Endothelial cell of umbilical vein (primary cell): Measurements from ENCODE around the gene OLFM2. TPM values are rescaled to one million over a fixed set of nuclear protein-coding genes. Genes with fewer than 3 reads are reported as not detected.

Experiments used
- BruUV-seq: library from RNA; stranded (reverse); fragments of 400-500 nt; replicated peaks from 2 replicates; lab custom pipeline; 2021; lab: Mats Ljungman, UMichigan
- CTCF ChIA-PET: fragments of 300-600, 350-600 bp; sonication (Branson Sonifier 250); formaldehyde crosslinking; loops from one replicate; lab custom pipeline; 2021; ENCODE audit warnings: antibody characterized with exemption, inconsistent platforms; lab: Charles Lee
- POLR2A ChIA-PET: fragments of 300-600, 350-600 bp; sonication (Branson Sonifier 250); formaldehyde crosslinking; loops from one replicate; lab custom pipeline; 2021; ENCODE audit warnings: antibody characterized with exemption, inconsistent platforms; lab: Charles Lee
- DNase-seq: peaks from one replicate; pipeline ENCODE4 v3.0.0-alpha.2; 2011; ENCODE audit warnings: low read depth, low spot score
- FAIRE-seq: peaks from 2 replicates; lab custom pipeline; 2011; peaks lifted over from hg19 to GRCh38; lab: Jason Lieb, UNC
- H2AFZ ChIP-seq: 2 replicates; pipeline ENCODE4 v1.6.0; 2012; ENCODE audit warnings: low read depth, low read length, control low read depth, inconsistent platforms
- H3K27ac ChIP-seq: 2 replicates; pipeline ENCODE4 v1.5.1; 2011; ENCODE audit warnings: low read depth, mild to moderate bottlenecking, control low read depth, low read length, moderate library complexity; ENCODE audit not compliant: insufficient read depth
- H3K27me3 ChIP-seq, 2 experiments: 2 replicates each; pipeline versions ENCODE4 v1.6.0 to v1.6.1; 2011; ENCODE audit warnings: low read length in 2 of 2, mixed read lengths in 1 of 2; ENCODE audit not compliant: control insufficient read depth in 2 of 2, insufficient read depth in 2 of 2
- H3K36me3 ChIP-seq, 2 experiments: 2 replicates in 1 of 2; 3 replicates in 1 of 2; pipeline ENCODE4 v1.5.1; 2011; ENCODE audit warnings: low read length in 2 of 2, mild to moderate bottlenecking in 1 of 2, moderate library complexity in 1 of 2; ENCODE audit not compliant: control insufficient read depth in 2 of 2, insufficient read depth in 2 of 2; ENCODE audit errors: extremely low read depth in 1 of 2
- H3K4me1 ChIP-seq: 3 replicates; pipeline ENCODE4 v1.5.1; 2011; ENCODE audit warnings: mild to moderate bottlenecking, low read length; ENCODE audit not compliant: control insufficient read depth, insufficient read depth; ENCODE audit errors: extremely low read depth
- H3K4me2 ChIP-seq: 2 replicates; pipeline ENCODE4 v1.6.1; 2011; ENCODE audit warnings: low read length, control low read depth, mixed read lengths; ENCODE audit not compliant: insufficient read depth
- H3K4me3 ChIP-seq, 3 experiments: fragments of 200-600 bp in 1 of 3; sonication (generic), shearing (Covaris generic) in 1 of 3; replicated peaks in 1 of 3; 2 replicates each; pipeline ENCODE4 v1.5.1; 2011 to 2016; ENCODE audit warnings: control low read depth in 3 of 3, low read length in 3 of 3, mild to moderate bottlenecking in 2 of 3, inconsistent platforms in 1 of 3, low read depth in 1 of 3, moderate library complexity in 1 of 3; ENCODE audit not compliant: insufficient read depth in 1 of 3
- H3K79me2 ChIP-seq: 2 replicates; pipeline ENCODE4 v1.6.0; 2012; ENCODE audit warnings: low read length, inconsistent platforms; ENCODE audit not compliant: control insufficient read depth, insufficient read depth
- H3K9ac ChIP-seq: replicated peaks from 2 replicates; pipeline ENCODE3; 2011; ENCODE audit warnings: low read length, control low read depth; ENCODE audit not compliant: insufficient read depth; ENCODE audit errors: extremely low read depth
- H3K9me1 ChIP-seq: replicated peaks from 3 replicates; pipeline ENCODE4 v1.6.0; 2011; ENCODE audit warnings: mild to moderate bottlenecking, low read length; ENCODE audit not compliant: control insufficient read depth, insufficient read depth; ENCODE audit errors: extremely low read depth
- H3K9me3 ChIP-seq: replicated peaks from 2 replicates; pipeline ENCODE4 v1.5.1; 2012; ENCODE audit warnings: low read length, inconsistent platforms; ENCODE audit not compliant: control insufficient read depth, insufficient read depth
- H4K20me1 ChIP-seq: replicated peaks from 2 replicates; pipeline ENCODE3; 2011; ENCODE audit warnings: mild to moderate bottlenecking, low read length; ENCODE audit not compliant: control insufficient read depth, insufficient read depth; ENCODE audit errors: extremely low read depth
- CTCF ChIP-seq, 2 donors: IDR thresholded peaks; 1 replicate in 1 of 2; 2 replicates in 1 of 2; pipeline ENCODE4 v1.5.1; 2011; ENCODE audit warnings: low read length in 2 of 2, mild to moderate bottlenecking in 2 of 2, moderate library complexity in 2 of 2, control low read depth in 1 of 2, inconsistent platforms in 1 of 2, low read depth in 1 of 2; ENCODE audit not compliant: insufficient read depth in 1 of 2; ENCODE audit errors: extremely low read depth in 1 of 2
- EZH2 ChIP-seq: IDR thresholded peaks from 2 replicates; pipeline ENCODE4 v1.6.1; 2012; ENCODE audit warnings: borderline replicate concordance, low read depth, mild to moderate bottlenecking, moderate library complexity, low read length, inconsistent platforms; ENCODE audit not compliant: severe bottlenecking
- FOS ChIP-seq: IDR thresholded peaks from 2 replicates; pipeline ENCODE4 v1.6.1; 2011; ENCODE audit warnings: mild to moderate bottlenecking, low read length, moderate library complexity, borderline replicate concordance; ENCODE audit not compliant: insufficient read depth
- GATA2 ChIP-seq: IDR thresholded peaks from 2 replicates; pipeline ENCODE4 v1.7.0; 2011; ENCODE audit warnings: low read depth, mild to moderate bottlenecking, moderate library complexity, mixed read lengths, low read length; ENCODE audit not compliant: insufficient read length, insufficient read depth
- JUN ChIP-seq: IDR thresholded peaks from 2 replicates; pipeline ENCODE4 v1.6.1; 2011; ENCODE audit warnings: borderline replicate concordance, low read depth; ENCODE audit not compliant: insufficient read length, insufficient read depth
- MAX ChIP-seq: IDR thresholded peaks from 2 replicates; pipeline ENCODE4 v1.6.1; 2011; ENCODE audit not compliant: insufficient read depth, insufficient read length
- MYC ChIP-seq: IDR thresholded peaks from one replicate; pipeline ENCODE4 v1.6.1; 2011; ENCODE audit warnings: mild to moderate bottlenecking, low read depth, low read length
- POLR2A ChIP-seq: IDR thresholded peaks from 2 replicates; pipeline ENCODE4 v1.6.1; 2012; ENCODE audit warnings: low read depth, mild to moderate bottlenecking, control low read depth, low read length
- POLR2AphosphoS5 ChIP-seq: IDR thresholded peaks from 2 replicates; pipeline ENCODE4 v1.6.1; 2012; ENCODE audit warnings: low read depth, mild to moderate bottlenecking, control low read depth, low read length, moderate library complexity; ENCODE audit not compliant: insufficient read depth
- dilution Hi-C: fragments of 300-500 bp; cut with MboI; formaldehyde crosslinking; loops from one replicate; pipeline ENCODE4 v1.15.0; 2019; ENCODE audit warnings: low sequenced_read_pairs; ENCODE audit not compliant: extremely low pct_ligation_motif_present
- intact Hi-C: fragments of 100-400 bp; cut with micrococcal nuclease; formaldehyde crosslinking; loops from one replicate; pipeline ENCODE4 v1.10.0; 2022
- polyA plus RNA-seq, 4 experiments: library from polyadenylated mRNA; depleted of rRNA in 3 of 4; stranded (reverse) in 3 of 4; unstranded in 1 of 4; fragments of >200 nt; gene quantifications; 2 replicates each; pipeline versions ENCODE4 v1.2.1 to v1.2.3, GENCODE V29; 2011 to 2012; ENCODE audit warnings: missing spikeins in 1 of 4
- total RNA-seq: library from RNA; stranded (reverse); gene quantifications from 2 replicates; pipeline ENCODE4 v1.2.3, GENCODE V29; 2021

Gene OLFM2
- total and polyA plus RNA-seq, 2 donors (not counting 3 experiments of a cell fraction or from before 2014, with no cell fraction given), result 0.91 to 1.9 TPM

GRCh38 chr19:9972103-9972502 is 35.8 kb upstream of the OLFM2 start:
- no peaks in the 10 kb centered on the region for H3K4me1 ChIP-seq
- CTCF ChIA-PET, result no interaction called here
- no peak overlapping the region for H3K9ac ChIP-seq
- peaks cover 0 to 3% of the 10 kb centered on the region in 2 experiments for H3K27me3 ChIP-seq
- H4K20me1 ChIP-seq, result no peaks in the 10 kb centered on the region
- no peak overlapping the region for H3K27ac ChIP-seq
- no peaks in the 10 kb centered on the region for H3K9me3 ChIP-seq
- H3K4me2 ChIP-seq, result no peak overlapping the region
- FAIRE-seq, result no peak
- TF ChIP-seq GATA2, result no peak
- no peak for TF ChIP-seq JUN
- TF ChIP-seq CTCF (IDR thresholded peaks at IDR 0.05; ENCODE audit: extremely low read depth in 1 of 2, insufficient read depth in 1 of 2, low read depth in 1 of 2, low read length in 2 of 2), result no peak
- TF ChIP-seq POLR2A, result no peak
- TF ChIP-seq MAX, result no peak
- TF ChIP-seq POLR2AphosphoS5, result no peak
- TF ChIP-seq MYC, result no peak
- TF ChIP-seq EZH2, result no peak
- no peak for TF ChIP-seq FOS
- dilution Hi-C loops (no loop called here), intact Hi-C loops (no loop called here)
- no peak for DNase-seq
- H3K9me1 ChIP-seq, result no peaks in the 10 kb centered on the region
- POLR2A ChIA-PET, result no interaction called here
- no peak overlapping the region for H2AFZ ChIP-seq
- no peaks in the 10 kb centered on the region for H3K36me3 ChIP-seq
- BruUV-seq, result no TSS peak
- H3K4me3 ChIP-seq, result no peak overlapping the region
- H3K79me2 ChIP-seq, result no peaks in the 10 kb centered on the region
